IMR-90 (cell line): Measurements from ENCODE around the gene TAF1. TPM values are rescaled to one million over a fixed set of nuclear protein-coding genes. Genes with fewer than 3 reads are reported as not detected.
"Not testable (repeated sequence)": the region's sequence is repeated elsewhere in the genome, so short reads cannot be mapped to it uniquely, and the experiment has no call there.

Experiments
- ATAC-seq: fragments of 200-7000 bp; cut with Tn5 transposase; 2 replicates; pipeline ENCODE4 v1.9.1; 2020; ENCODE audit warnings: low read depth, mild to moderate bottlenecking, moderate library complexity
- BruUV-seq: library from RNA; stranded (reverse); fragments of 400-500 nt; replicated peaks from 2 replicates; lab custom pipeline; 2021; lab: Mats Ljungman, UMichigan
- CTCF ChIA-PET: fragments of 300-600 bp; formaldehyde crosslinking; extraction: SDS; loops from one replicate; lab custom pipeline; 2021; ENCODE audit warnings: antibody characterized with exemption; lab: Yijun Ruan, JAX
- POLR2A ChIA-PET: fragments of 300-600 bp; sonication (Branson Sonifier 250); formaldehyde crosslinking; loops from one replicate; lab custom pipeline; 2022; ENCODE audit warnings: antibody characterized with exemption; ENCODE audit not compliant: unreplicated experiment; lab: Charles Lee
- DNase-seq: peaks from one replicate; pipeline ENCODE4 v3.0.0; 2013
- H2AFZ ChIP-seq: replicated peaks from 2 replicates; pipeline ENCODE3; 2013; ENCODE audit warnings: low read length, mild to moderate bottlenecking; ENCODE audit not compliant: poor library complexity
- H2AK5ac ChIP-seq: 2 replicates; pipeline ENCODE4 v1.6.1; 2013; ENCODE audit warnings: low read depth, low read length, inconsistent platforms
- H2AK9ac ChIP-seq: replicated peaks from 2 replicates; pipeline ENCODE3; 2013; ENCODE audit warnings: mild to moderate bottlenecking, low read depth, low read length, moderate library complexity; ENCODE audit not compliant: poor library complexity
- H2BK120ac ChIP-seq: 2 replicates; pipeline ENCODE4 v1.6.1; 2013; ENCODE audit warnings: low read depth, low read length, inconsistent platforms
- H2BK15ac ChIP-seq: 3 replicates; pipeline ENCODE4 v1.6.1; 2013; ENCODE audit warnings: low read depth, low read length, inconsistent platforms
- H2BK20ac ChIP-seq: 2 replicates; pipeline ENCODE4 v1.6.1; 2013; ENCODE audit warnings: low read depth, mild to moderate bottlenecking, inconsistent platforms, low read length, moderate library complexity
- H2BK5ac ChIP-seq: 2 replicates; pipeline ENCODE4 v1.6.1; 2013; ENCODE audit warnings: mild to moderate bottlenecking, low read depth, low read length, inconsistent platforms; ENCODE audit not compliant: poor library complexity, severe bottlenecking
- H3K14ac ChIP-seq: replicated peaks from 2 replicates; pipeline ENCODE4 v1.6.1; 2013; ENCODE audit warnings: low read depth, low read length, inconsistent platforms
- H3K18ac ChIP-seq: 2 replicates; pipeline ENCODE4 v1.6.1; 2013; ENCODE audit warnings: low read depth, low read length, control low read depth
- H3K23ac ChIP-seq: 2 replicates; pipeline ENCODE4 v1.6.1; 2013; ENCODE audit warnings: low read depth, low read length, inconsistent platforms
- H3K27ac ChIP-seq: 2 replicates; pipeline ENCODE4 v1.5.1; 2013; ENCODE audit warnings: mild to moderate bottlenecking, control low read depth, low read length; ENCODE audit not compliant: insufficient read depth
- H3K27me3 ChIP-seq: 2 replicates; pipeline ENCODE4 v1.6.1; 2013; ENCODE audit warnings: low read length; ENCODE audit not compliant: control insufficient read depth, insufficient read depth
- H3K36me3 ChIP-seq: 2 replicates; pipeline ENCODE4 v1.6.1; 2013; ENCODE audit warnings: low read length, mixed read lengths; ENCODE audit not compliant: control insufficient read depth, insufficient read depth
- H3K4ac ChIP-seq: 2 replicates; pipeline ENCODE4 v1.6.1; 2013; ENCODE audit warnings: low read depth, low read length, inconsistent platforms
- H3K4me1 ChIP-seq: 2 replicates; pipeline ENCODE4 v1.6.1; 2013; ENCODE audit warnings: low read length, mixed read lengths; ENCODE audit not compliant: control insufficient read depth, insufficient read depth
- H3K4me2 ChIP-seq: 2 replicates; pipeline ENCODE4 v1.6.1; 2013; ENCODE audit warnings: low read depth, mild to moderate bottlenecking, control low read depth, low read length, moderate library complexity
- H3K4me3 ChIP-seq: 2 replicates; pipeline ENCODE4 v1.5.1; 2013; ENCODE audit warnings: low read depth, mild to moderate bottlenecking, control low read depth, low read length, moderate library complexity; ENCODE audit not compliant: insufficient read depth
- H3K56ac ChIP-seq: 2 replicates; pipeline ENCODE4 v1.6.1; 2013; ENCODE audit warnings: low read length, inconsistent platforms; ENCODE audit not compliant: insufficient read depth; ENCODE audit errors: extremely low read depth
- H3K79me1 ChIP-seq, 2 experiments: 2 replicates each; pipeline ENCODE4 v1.6.1; 2013; ENCODE audit warnings: low read length in 2 of 2, inconsistent platforms in 1 of 2, low read depth in 1 of 2
- H3K9ac ChIP-seq: 2 replicates; pipeline ENCODE4 v1.6.1; 2013; ENCODE audit warnings: low read depth, low read length, control low read depth
- H3K9me1 ChIP-seq: 2 replicates; pipeline ENCODE4 v1.6.1; 2013; ENCODE audit warnings: low read length, inconsistent platforms; ENCODE audit not compliant: insufficient read depth
- H3K9me3 ChIP-seq: 2 replicates; pipeline ENCODE4 v1.6.1; 2013; ENCODE audit warnings: low read length; ENCODE audit not compliant: control insufficient read depth, insufficient read depth
- H4K20me1 ChIP-seq: 2 replicates; pipeline ENCODE4 v1.6.1; 2013; ENCODE audit warnings: low read length, inconsistent platforms; ENCODE audit not compliant: insufficient read depth
- H4K5ac ChIP-seq: 2 replicates; pipeline ENCODE4 v1.6.1; 2013; ENCODE audit warnings: mild to moderate bottlenecking, low read depth, low read length, control low read depth
- H4K8ac ChIP-seq, 2 experiments: 2 replicates each; pipeline ENCODE4 v1.6.1; 2013; ENCODE audit warnings: low read depth in 2 of 2, low read length in 2 of 2, control low read depth in 1 of 2, inconsistent platforms in 1 of 2
- H4K91ac ChIP-seq: 2 replicates; pipeline ENCODE4 v1.6.1; 2013; ENCODE audit warnings: low read depth, low read length, inconsistent platforms; ENCODE audit not compliant: insufficient read depth
- WGBS, 2 experiments: methylation state at CpG; one replicate each; pipeline versions ENCODE4 v1.1.5 to v1.1.7; 2013; ENCODE audit warnings: missing lambda C conversion rate in 2 of 2; ENCODE audit not compliant: insufficient read length in 1 of 2; ENCODE audit errors: extremely low coverage in 2 of 2; 5-methylcytosine and 5-hydroxymethylcytosine counted together
- dilution Hi-C: fragments of 300-500 bp; cut with HindIII; formaldehyde crosslinking; loops from one replicate; pipeline ENCODE4 v1.14.3; 2018; ENCODE audit warnings: low sequenced_read_pairs; ENCODE audit not compliant: unreplicated experiment
- in situ Hi-C: fragments of 300-500 bp; cut with MboI; formaldehyde crosslinking; loops from 3 replicates; pipeline ENCODE4 v1.14.3; 2019; ENCODE audit warnings: low sequenced_read_pairs, inconsistent platforms, mixed read lengths
- intact Hi-C: fragments of 100-400 bp; cut with micrococcal nuclease; formaldehyde crosslinking; loops from 2 replicates; pipeline ENCODE4 v1.10.0; 2022
- polyA plus RNA-seq, 3 experiments: library from polyadenylated mRNA; depleted of rRNA; stranded (reverse); fragments of >200 nt; gene quantifications; 2 replicates each; pipeline ENCODE4 v1.2.3, GENCODE V29; 2012; ENCODE audit warnings: low replicate concordance in 1 of 3
- total RNA-seq: library from RNA; depleted of rRNA; stranded (reverse); fragments of >200 nt; gene quantifications from 2 replicates; pipeline ENCODE4 v1.2.3, GENCODE V29; 2012

Gene TAF1
- total and polyA plus RNA-seq, 2 of the 4 experiments (the other 2 are of a cell fraction): 15.7 to 25.5 TPM

GRCh38 chrX:71441809-71442208 lies 75.7 kb downstream of the TAF1 start:
- H3K4me3 ChIP-seq, ATAC-seq, H4K20me1 ChIP-seq, H3K14ac ChIP-seq, H3K79me1 ChIP-seq, intact Hi-C loops, H2BK15ac ChIP-seq, H2AK5ac ChIP-seq, H4K91ac ChIP-seq, POLR2A ChIA-PET, H3K36me3 ChIP-seq, H2BK5ac ChIP-seq, H4K5ac ChIP-seq, BruUV-seq, H2AFZ ChIP-seq, H4K8ac ChIP-seq, H2AK9ac ChIP-seq, DNase-seq, H3K4me1 ChIP-seq, H3K4ac ChIP-seq, H2BK20ac ChIP-seq, H3K4me2 ChIP-seq, H2BK120ac ChIP-seq, H3K18ac ChIP-seq, H3K56ac ChIP-seq, in situ Hi-C loops, H3K9me3 ChIP-seq, CTCF ChIA-PET, H3K23ac ChIP-seq, H3K9ac ChIP-seq, H3K9me1 ChIP-seq, H3K27ac ChIP-seq, H3K27me3 ChIP-seq, dilution Hi-C loops: not testable (repeated sequence)
- no CpG with 5 or more reads among the region's 2 CpGs for WGBS, 2 experiments
